ENCODE measurements around the gene TSPAN5.
A peak's percentile ranks its signal among the peaks of the same experiment; 100 is the strongest.

TSPAN5 gene

DNA sequence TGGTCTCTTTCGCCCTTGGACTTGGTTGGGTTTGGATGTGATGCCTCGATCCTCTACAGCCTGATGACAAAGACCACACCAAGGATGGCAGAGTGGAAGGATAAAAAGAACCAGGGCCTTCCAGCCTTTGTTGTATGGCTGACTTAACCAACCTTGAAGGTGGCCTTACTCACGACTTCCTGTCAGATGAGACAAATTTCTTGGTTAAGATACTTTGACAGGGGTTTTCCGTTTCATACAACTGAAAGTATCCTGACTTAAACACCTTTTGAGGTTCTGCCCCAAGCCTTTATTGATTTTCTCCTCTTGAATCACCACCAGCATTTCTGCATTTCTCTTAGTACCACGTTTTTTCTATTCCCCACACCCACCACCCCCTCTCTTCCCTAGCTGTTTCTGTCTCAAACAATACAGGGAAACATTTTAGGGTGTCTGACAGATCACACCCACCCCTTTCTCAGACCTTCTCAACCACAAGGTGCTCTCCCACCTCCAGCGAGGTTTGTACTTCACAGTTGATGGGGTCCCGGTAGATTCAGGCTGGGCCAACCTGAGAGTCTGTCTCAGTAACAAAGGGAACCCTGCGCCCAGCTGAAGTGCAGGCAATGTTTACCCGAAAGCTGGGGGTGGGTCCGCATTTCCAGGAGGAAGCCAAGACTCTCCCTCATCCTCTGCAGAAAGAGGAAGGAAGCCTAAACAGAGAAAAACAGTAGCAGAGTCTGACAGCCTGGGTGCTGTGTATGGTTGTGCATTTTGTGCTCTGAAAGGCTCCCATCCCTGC lies 5.0 kb upstream of the TSPAN5 start:
- TF ChIP-seq, protein P1, sequence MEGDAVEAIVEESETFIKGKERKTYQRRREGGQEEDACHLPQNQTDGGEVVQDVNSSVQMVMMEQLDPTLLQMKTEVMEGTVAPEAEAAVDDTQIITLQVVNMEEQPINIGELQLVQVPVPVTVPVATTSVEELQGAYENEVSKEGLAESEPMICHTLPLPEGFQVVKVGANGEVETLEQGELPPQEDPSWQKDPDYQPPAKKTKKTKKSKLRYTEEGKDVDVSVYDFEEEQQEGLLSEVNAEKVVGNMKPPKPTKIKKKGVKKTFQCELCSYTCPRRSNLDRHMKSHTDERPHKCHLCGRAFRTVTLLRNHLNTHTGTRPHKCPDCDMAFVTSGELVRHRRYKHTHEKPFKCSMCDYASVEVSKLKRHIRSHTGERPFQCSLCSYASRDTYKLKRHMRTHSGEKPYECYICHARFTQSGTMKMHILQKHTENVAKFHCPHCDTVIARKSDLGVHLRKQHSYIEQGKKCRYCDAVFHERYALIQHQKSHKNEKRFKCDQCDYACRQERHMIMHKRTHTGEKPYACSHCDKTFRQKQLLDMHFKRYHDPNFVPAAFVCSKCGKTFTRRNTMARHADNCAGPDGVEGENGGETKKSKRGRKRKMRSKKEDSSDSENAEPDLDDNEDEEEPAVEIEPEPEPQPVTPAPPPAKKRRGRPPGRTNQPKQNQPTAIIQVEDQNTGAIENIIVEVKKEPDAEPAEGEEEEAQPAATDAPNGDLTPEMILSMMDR (IDR thresholded peaks at IDR 0.05; ENCODE audit: low read depth, low read length, missing control alignments) = no peak
- H3K4me3 ChIP-seq (replicated peaks; ENCODE audit: low read depth, low read length) = no peak overlapping the region
- no peak for DNase-seq (ENCODE audit: extremely low read depth, low read depth)

DNA sequence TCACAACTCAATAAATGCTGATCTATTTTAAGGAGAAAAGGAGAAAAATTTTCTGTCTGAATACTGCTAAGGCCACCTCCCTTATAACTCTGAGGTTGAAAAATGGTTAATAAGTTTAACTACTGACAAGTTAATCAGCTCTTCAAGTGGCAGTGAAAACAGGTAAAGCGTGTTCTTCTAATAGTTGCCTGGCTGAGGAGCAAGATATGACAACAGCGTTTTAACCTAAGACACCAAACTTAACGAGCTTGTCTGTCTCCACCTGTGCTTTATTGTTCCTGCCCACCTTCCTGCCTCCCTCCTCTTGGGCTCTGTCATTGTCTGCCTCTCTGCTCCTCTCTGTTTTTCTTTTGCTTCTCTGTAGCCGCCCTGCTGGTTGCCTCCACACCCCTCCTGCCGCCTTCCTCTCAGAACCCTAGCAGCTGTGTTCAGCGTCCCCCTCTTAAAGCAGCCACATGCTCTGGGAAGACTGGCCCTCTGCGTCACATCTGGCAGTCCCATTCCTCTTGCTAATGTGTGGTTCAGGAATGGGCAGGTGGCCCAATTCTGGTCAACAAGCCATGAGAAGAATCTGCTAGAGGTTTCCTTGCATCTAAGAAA lies 4.3 kb upstream of the TSPAN5 start:
- H3K4me3 ChIP-seq (replicated peaks; ENCODE audit: low read depth, low read length) = no peak overlapping the region
- TF ChIP-seq, protein P1 (IDR thresholded peaks at IDR 0.05; ENCODE audit: low read depth, low read length, missing control alignments) = no peak
- DNase-seq (ENCODE audit: extremely low read depth, low read depth) = no peak

DNA sequence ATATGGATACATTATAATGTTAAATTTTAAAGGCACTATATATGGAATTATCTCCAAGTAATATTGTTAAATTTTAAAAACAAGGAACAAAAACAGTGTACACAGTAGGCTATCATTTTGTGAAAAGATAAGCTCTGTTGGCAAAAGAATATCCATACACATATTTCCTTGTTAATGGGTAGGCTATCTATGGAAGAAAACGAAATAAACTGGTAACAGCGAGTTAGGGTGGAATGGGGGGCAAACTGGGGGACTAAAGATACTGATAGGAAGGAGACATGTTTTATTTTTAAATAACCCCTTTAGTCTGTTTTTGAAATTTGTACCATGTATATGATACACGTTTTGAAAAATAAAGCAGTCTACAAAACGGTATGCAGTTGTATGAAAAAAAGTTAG lies 3.6 kb upstream of the TSPAN5 start:
- no peak for DNase-seq (ENCODE audit: extremely low read depth, low read depth)
- TF ChIP-seq, protein P1 (IDR thresholded peaks at IDR 0.05; ENCODE audit: low read depth, low read length, missing control alignments) = no peak
- no peak overlapping the region for H3K4me3 ChIP-seq (replicated peaks; ENCODE audit: low read depth, low read length)

DNA sequence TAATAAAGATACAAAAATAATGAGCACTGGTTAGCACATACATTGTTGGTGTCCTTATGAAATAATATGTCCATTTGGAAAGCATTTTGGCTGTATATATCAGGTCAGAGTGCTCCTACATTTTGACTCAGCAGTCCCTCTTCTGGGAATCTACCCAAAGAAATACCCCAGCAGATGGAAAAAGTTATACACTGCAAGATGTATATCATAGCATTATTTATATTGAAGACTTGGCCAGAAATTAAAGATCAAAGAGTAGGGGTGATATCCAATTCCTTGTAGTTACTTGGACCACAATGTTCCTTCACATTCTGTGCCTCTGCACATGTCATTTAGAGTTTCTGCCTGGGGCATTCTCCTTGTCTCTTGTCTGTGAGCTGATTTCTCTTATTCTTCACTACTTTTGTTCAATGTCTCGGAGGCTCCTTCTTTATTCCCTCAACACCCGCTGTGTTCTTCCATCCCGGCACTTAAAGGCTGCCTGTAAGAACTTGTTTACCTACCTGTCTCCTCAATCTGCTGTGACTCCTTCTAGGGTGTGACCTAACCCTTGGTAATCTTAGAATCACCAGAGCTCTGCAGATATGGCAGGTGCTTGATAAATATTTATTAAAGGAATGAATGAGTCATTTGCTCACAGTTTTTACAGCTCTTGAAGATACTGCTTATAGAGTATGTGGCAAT lies 3.1 kb upstream of the TSPAN5 start:
- DNase-seq (ENCODE audit: extremely low read depth, low read depth) = no peak
- TF ChIP-seq, protein P1 (IDR thresholded peaks at IDR 0.05; ENCODE audit: low read depth, low read length, missing control alignments) = no peak
- H3K4me3 ChIP-seq (replicated peaks; ENCODE audit: low read depth, low read length) = no peak overlapping the region

DNA sequence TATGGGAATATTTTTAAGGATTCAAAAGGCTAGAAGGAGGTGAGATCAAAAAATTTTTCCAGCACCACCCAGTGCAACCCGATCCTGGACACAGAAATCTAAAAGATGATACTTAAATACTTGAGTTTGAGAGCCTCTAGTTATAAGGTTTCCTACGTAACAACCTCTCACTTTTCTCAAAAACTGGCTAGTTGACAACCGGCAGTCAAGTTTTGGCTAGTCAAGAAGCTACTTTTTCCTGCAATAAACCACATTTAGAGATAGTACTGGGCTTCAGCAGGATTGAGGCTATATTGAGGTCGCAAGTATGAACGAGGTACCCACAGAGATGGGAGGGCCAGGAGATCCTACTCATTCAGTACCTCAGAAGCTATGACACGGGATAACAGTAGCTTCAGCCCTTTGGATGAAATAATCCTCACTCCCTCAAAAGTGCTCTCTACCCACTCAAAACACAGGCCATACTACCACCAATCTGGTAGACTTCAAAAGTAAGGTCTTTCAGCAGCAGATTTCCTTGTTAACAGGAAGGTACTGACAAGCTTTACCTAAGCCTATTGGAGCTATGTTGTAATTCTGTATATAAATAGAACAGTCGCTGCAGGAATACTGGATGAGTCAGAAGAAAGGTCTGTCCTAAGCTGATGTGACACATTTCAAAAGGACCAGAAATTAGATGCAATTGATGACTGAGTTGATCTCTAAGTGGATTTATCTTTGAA lies 1.5 kb upstream of the TSPAN5 start:
- DNase-seq (ENCODE audit: extremely low read depth, low read depth) = no peak
- TF ChIP-seq, protein P1 (IDR thresholded peaks at IDR 0.05; ENCODE audit: low read depth, low read length, missing control alignments) = no peak
- peak overlapping the region; percentile 83 for H3K4me3 ChIP-seq (replicated peaks; ENCODE audit: low read depth, low read length)

DNA sequence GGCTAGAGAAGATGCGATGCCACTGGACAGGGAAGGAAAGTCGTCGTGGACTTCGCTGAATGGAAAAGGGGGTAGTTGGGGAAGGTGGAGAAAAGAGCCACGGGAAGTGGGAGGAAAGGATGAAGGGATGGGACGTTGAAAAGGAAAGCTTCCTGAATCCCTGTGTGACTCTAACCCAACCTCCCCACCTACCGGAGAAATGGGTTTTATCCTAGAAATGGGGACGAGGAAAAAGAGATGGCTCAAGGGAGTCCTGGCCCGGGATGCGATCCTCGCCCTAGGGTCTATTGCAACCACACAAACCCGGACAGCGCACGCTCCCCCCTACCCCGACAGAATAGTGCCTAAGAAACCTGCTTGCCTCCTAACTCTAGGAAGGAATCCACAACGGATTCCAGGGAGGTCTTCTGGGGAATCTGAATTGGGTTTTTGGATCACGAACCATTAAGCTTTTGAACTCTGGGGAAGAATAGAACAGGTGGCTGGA lies 738 bp upstream of the TSPAN5 start:
- peak overlapping the region; percentile 83 for H3K4me3 ChIP-seq (replicated peaks; ENCODE audit: low read depth, low read length)
- TF ChIP-seq, protein P1 (IDR thresholded peaks at IDR 0.05; ENCODE audit: low read depth, low read length, missing control alignments) = peak; percentile 18
- no peak for DNase-seq (ENCODE audit: extremely low read depth, low read depth)
